Caco-2 (cell line): ENCODE data around the gene TBCE. TPM values are rescaled to one million over a fixed set of nuclear protein-coding genes. Genes with fewer than 3 reads are reported as not detected.

ENCODE experiments used
- BruUV-seq: library from RNA; stranded (reverse); fragments of 400-500 nt; replicated peaks from 2 replicates; lab custom pipeline; 2021; lab: Mats Ljungman, UMichigan
- CTCF ChIA-PET: fragments of 300-600 bp; sonication (Branson Sonifier 250); formaldehyde crosslinking; loops from one replicate; lab custom pipeline; 2022; ENCODE audit warnings: antibody characterized with exemption; lab: Charles Lee
- POLR2A ChIA-PET: fragments of 300-600 bp; sonication (Branson Sonifier 250); formaldehyde crosslinking; loops from one replicate; lab custom pipeline; 2022; ENCODE audit warnings: antibody characterized with exemption; lab: Charles Lee
- DNase-seq, 2 experiments: peaks; one replicate each; pipeline versions ENCODE4 v3.0.0 to v3.0.0-alpha.2; 2020 to 2022
- H3K27me3 ChIP-seq: replicated peaks from 2 replicates; pipeline ENCODE4 v1.6.0; 2011; ENCODE audit warnings: low read length; ENCODE audit not compliant: control insufficient read depth, insufficient read depth
- H3K36me3 ChIP-seq: 2 replicates; pipeline ENCODE4 v1.5.1; 2011; ENCODE audit warnings: low read length; ENCODE audit not compliant: control insufficient read depth, insufficient read depth
- H3K4me1 ChIP-seq: fragments of 250-450 bp; sonication (Bioruptor Pico); 2 replicates; pipeline ENCODE4 v1.5.1; 2020; ENCODE audit warnings: mild to moderate bottlenecking
- H3K4me3 ChIP-seq: 2 replicates; pipeline ENCODE4 v1.5.1; 2011; ENCODE audit warnings: low read depth, mild to moderate bottlenecking, control low read depth, low read length
- H3K9me3 ChIP-seq: fragments of 250-450 bp; sonication (Bioruptor Pico); 2 replicates; pipeline ENCODE4 v1.5.1; 2020; ENCODE audit warnings: mild to moderate bottlenecking, moderate library complexity
- H3K27ac Mint-ChIP-seq: one replicate; pipeline ENCODE4 v1.8.0; 2022; ENCODE audit warnings: mixed read lengths; ENCODE audit not compliant: unreplicated experiment
- H3K27me3 Mint-ChIP-seq: one replicate; pipeline ENCODE4 v1.8.0; 2022; ENCODE audit warnings: mixed read lengths; ENCODE audit not compliant: insufficient read depth, unreplicated experiment
- H3K36me3 Mint-ChIP-seq: one replicate; pipeline ENCODE4 v1.8.0; 2022; ENCODE audit warnings: mild to moderate bottlenecking, mixed read lengths; ENCODE audit not compliant: insufficient read depth, unreplicated experiment
- H3K4me1 Mint-ChIP-seq: one replicate; pipeline ENCODE4 v1.8.0; 2022; ENCODE audit warnings: low read depth, mixed read lengths; ENCODE audit not compliant: unreplicated experiment
- H3K4me3 Mint-ChIP-seq: one replicate; pipeline ENCODE4 v1.8.0; 2022; ENCODE audit warnings: mild to moderate bottlenecking, moderate library complexity, mixed read lengths; ENCODE audit not compliant: unreplicated experiment
- H3K9me3 Mint-ChIP-seq: one replicate; pipeline ENCODE4 v1.8.0; 2022; ENCODE audit warnings: mixed read lengths; ENCODE audit not compliant: unreplicated experiment
- CTCF ChIP-seq, 2 experiments: fragments of 200-600 bp in 1 of 2; IDR thresholded peaks; 1 replicate in 1 of 2; 2 replicates in 1 of 2; pipeline versions ENCODE4 v1.5.1 to v1.8.0; 2011 to 2022; ENCODE audit warnings: antibody characterized with exemption in 1 of 2, control low read depth in 1 of 2, inconsistent platforms in 1 of 2, low read depth in 1 of 2, low read length in 1 of 2, mild to moderate bottlenecking in 1 of 2, moderate library complexity in 1 of 2; ENCODE audit not compliant: insufficient read depth in 1 of 2, severe bottlenecking in 1 of 2, unreplicated experiment in 1 of 2
- intact Hi-C: fragments of 100-400 bp; cut with micrococcal nuclease; formaldehyde crosslinking; loops from one replicate; pipeline ENCODE4 v1.10.0; 2022; ENCODE audit not compliant: unreplicated experiment
- total RNA-seq: library from RNA; stranded (reverse); gene quantifications from 2 replicates; pipeline ENCODE4 v1.2.3, GENCODE V29; 2022

TBCE gene
- total RNA-seq, 1 experiment from 2014 or later = 40.0 TPM

GRCh38 chr1:235485558-235485957 is 118.3 kb downstream of the TBCE start:
- H3K27me3 Mint-ChIP-seq = no peaks in the 10 kb centered on the region

GRCh38 chr1:235486321-235486720 is 119.1 kb downstream of the TBCE start:
- Mint-ChIP-seq H3K27me3 (no peaks in the 10 kb centered on the region), H3K4me3 (no peak overlapping the region), H3K27ac (no peak overlapping the region), H3K36me3 (peaks cover 15% of the 10 kb centered on the region), H3K4me1 (no peaks in the 10 kb centered on the region), H3K9me3 (no peaks in the 10 kb centered on the region)
- Histone ChIP-seq H3K4me3 (no peak overlapping the region), H3K27me3 (no peaks in the 10 kb centered on the region), H3K36me3 (peaks cover 1% of the 10 kb centered on the region; the same call in 1 of the 2 replicates), H3K4me1 (no peaks in the 10 kb centered on the region), H3K9me3 (no peaks in the 10 kb centered on the region)
- CTCF ChIA-PET = no interaction called here
- intact Hi-C loops = no loop called here
- no peak for DNase-seq
- BruUV-seq = no TSS peak
- TF ChIP-seq CTCF (IDR thresholded peaks at IDR 0.05; ENCODE audit: insufficient read depth in 1 of 2, low read depth in 1 of 2, low read length in 1 of 2, severe bottlenecking in 1 of 2, unreplicated experiment in 1 of 2) = no peak
- POLR2A ChIA-PET = interaction anchor here (0.7 kb wide), 1 partner anchor 19 kb away, joined by 4 read pairs; no protein-coding TSS in a partner anchor

More at GRCh38 chr1:235485558-235485957, 118.3 kb downstream of the TBCE start:
- Histone ChIP-seq H3K9me3 (no peaks in the 10 kb centered on the region), H3K4me3 (no peak overlapping the region), H3K27me3 (no peaks in the 10 kb centered on the region), H3K36me3 (peaks cover 1% of the 10 kb centered on the region; the same call in 1 of the 2 replicates), H3K4me1 (no peaks in the 10 kb centered on the region)
- ChIA-PET CTCF (no interaction called here), POLR2A (no interaction called here)
- intact Hi-C loops = no loop called here
- no TSS peak for BruUV-seq
- Mint-ChIP-seq H3K27ac (no peak overlapping the region), H3K36me3 (peaks cover 15% of the 10 kb centered on the region), H3K4me1 (no peaks in the 10 kb centered on the region), H3K4me3 (no peak overlapping the region), H3K9me3 (no peaks in the 10 kb centered on the region)
- no peak for DNase-seq
- TF ChIP-seq CTCF (IDR thresholded peaks at IDR 0.05; ENCODE audit: insufficient read depth in 1 of 2, low read depth in 1 of 2, low read length in 1 of 2, severe bottlenecking in 1 of 2, unreplicated experiment in 1 of 2) = no peak

- no peaks in the 10 kb centered on the region for H3K9me3 ChIP-seq
- no peak for TF ChIP-seq CTCF (IDR thresholded peaks at IDR 0.05; ENCODE audit: insufficient read depth in 1 of 2, low read depth in 1 of 2, low read length in 1 of 2, severe bottlenecking in 1 of 2, unreplicated experiment in 1 of 2)
- Mint-ChIP-seq H3K4me3 (no peak overlapping the region), H3K4me1 (no peaks in the 10 kb centered on the region), H3K36me3 (peaks cover 15% of the 10 kb centered on the region), H3K27me3 (no peaks in the 10 kb centered on the region), H3K27ac (no peak overlapping the region), H3K9me3 (no peaks in the 10 kb centered on the region)
- H3K4me1 ChIP-seq = no peaks in the 10 kb centered on the region
- intact Hi-C loops = no loop called here
- ChIA-PET POLR2A (no interaction called here), CTCF (no interaction called here)
- H3K27me3 ChIP-seq = no peaks in the 10 kb centered on the region
- H3K36me3 ChIP-seq = peaks cover 2% of the 10 kb centered on the region
- no peak for DNase-seq
- no peak overlapping the region for H3K4me3 ChIP-seq
- BruUV-seq = no TSS peak
Observed at GRCh38 chr1:235491644-235492043, 124.4 kb downstream of the TBCE start.
